Measurements from ENCODE around the gene DPP4.
A peak's percentile ranks its signal among the peaks of the same experiment; 100 is the strongest.
"Not testable (repeated sequence)": the region's sequence is repeated elsewhere in the genome, so short reads cannot be mapped to it uniquely, and the experiment has no call there.

DPP4 gene

DNA sequence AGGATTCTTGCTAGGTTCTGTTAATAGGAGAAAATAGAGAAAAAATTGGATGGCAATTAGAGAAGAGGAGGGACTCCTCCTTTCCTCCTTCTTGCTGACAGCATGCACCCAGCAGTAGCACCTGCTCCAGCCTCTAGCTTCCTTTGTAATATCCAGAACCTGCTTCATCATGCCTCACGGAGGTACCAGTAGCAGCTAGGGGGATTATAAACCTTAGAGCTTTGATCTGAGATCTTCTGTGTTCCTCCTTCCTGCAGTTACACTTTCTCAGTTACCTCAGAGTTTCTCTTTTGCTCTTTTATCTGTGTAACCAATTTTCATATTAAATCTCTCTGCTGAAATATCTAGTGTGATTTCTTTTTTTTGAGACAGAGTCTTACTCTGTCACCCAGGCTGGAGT is 16.6 kb downstream of the DPP4 start:
- no peak for DNase-seq

GRCh38 chr2:162056796-162057399 is 17.1 kb downstream of the DPP4 start:
- no peak for DNase-seq

DNA sequence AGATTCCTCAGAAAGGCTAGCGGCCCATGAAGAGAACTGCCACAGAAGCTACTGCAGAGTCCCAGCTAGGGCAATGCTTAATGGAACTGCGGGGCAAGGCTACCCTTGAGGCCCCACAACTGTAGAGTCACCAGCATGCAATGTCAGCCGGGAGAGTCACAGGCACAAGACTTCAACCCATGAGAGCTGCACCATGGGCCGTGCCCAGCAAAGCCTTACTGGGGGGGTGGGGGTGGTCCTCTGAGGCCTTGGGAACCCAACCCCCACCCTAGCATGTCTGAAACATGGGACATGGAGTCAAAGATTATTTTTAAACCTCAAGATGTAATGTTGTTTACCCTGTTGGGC is 20.2 kb downstream of the DPP4 start:
- DNase-seq: no peak

GRCh38 chr2:162053066-162053807 is 20.8 kb downstream of the DPP4 start:
- DNase-seq: no peak

GRCh38 chr2:162050513-162050961 is 23.5 kb downstream of the DPP4 start:
- no peak for DNase-seq

DNA sequence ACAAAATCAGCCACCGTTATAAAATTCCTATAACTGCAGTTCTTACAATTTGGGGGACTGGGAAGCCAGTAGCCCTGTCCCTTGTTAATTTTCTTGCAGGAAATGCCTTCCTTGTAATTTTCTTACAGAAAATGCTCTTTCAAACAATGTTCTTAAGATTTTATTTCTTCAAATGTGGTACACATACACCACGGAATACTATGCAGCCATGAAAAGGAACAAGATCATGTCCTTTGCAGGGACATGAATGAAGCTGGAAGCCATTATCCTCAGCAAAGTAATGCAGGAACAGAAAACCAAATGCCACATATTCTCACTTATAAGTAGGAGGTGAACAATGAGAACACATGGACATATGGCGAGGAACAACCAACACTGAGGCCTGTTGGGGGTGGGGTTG is 24.9 kb downstream of the DPP4 start:
- not testable (repeated sequence) for DNase-seq

DNA sequence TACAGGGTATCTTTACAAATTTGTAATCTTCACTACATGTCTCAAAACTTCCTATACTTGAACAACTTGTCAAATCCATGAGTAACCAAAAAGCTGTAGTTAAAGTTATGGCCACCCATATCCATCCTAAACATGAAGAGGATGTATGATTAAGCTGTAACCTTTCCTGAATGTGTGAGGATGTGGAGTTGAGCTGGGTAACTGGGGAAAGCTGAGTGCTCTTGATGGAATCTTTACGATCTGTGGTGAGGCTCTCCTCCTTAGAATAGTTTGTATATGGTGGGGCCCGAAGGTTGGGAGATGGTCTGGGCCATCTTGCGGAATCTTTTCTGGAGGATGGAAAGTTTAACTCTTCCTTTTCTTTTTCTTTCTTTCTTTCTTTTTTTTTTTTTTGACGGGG is 29.4 kb downstream of the DPP4 start:
- DNase-seq: no peak

- no peak for DNase-seq
Measured at GRCh38 chr2:162043132-162043531, 30.9 kb downstream of the DPP4 start.

DNA sequence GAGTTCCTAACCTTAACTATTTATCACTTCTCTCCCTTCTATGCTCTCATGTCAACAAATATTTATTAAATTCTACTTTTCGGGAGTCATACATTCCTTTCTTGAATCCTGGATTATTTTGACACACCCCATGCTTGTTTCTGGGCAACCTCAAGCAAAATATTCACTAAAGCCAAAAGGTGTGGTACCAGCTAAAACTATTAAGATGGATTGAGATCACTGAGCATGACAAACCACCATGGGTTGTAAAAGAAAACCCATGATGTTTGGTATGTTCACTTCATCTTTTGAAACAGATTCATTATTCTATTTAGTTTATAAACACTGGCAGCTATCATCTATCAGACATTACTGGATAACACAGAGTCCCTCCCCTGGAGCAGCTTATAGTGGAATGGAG is 32.5 kb downstream of the DPP4 start:
- no peak for DNase-seq

GRCh38 chr2:162038725-162039124 is 35.3 kb downstream of the DPP4 start:
- DNase-seq: no peak

DNA sequence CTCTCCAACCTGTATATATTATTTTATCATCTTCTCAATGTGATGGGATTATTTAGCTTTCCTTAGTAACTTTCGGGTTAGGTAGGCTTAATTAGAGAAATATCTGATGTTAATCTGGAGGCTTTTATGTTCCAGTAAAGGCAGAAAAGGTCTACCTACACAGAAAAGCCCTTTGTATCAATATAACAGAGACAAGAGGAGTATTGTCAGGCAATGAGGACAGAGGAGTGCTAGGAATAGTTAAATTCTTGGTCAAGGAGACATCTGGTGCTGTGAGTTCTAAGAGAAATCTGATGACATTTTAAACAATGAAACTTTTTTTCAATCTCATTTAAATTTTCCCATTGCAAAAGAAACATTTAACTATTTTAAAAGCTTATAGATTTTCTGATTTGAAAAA is 36.1 kb downstream of the DPP4 start:
- DNase-seq: no peak

DNA sequence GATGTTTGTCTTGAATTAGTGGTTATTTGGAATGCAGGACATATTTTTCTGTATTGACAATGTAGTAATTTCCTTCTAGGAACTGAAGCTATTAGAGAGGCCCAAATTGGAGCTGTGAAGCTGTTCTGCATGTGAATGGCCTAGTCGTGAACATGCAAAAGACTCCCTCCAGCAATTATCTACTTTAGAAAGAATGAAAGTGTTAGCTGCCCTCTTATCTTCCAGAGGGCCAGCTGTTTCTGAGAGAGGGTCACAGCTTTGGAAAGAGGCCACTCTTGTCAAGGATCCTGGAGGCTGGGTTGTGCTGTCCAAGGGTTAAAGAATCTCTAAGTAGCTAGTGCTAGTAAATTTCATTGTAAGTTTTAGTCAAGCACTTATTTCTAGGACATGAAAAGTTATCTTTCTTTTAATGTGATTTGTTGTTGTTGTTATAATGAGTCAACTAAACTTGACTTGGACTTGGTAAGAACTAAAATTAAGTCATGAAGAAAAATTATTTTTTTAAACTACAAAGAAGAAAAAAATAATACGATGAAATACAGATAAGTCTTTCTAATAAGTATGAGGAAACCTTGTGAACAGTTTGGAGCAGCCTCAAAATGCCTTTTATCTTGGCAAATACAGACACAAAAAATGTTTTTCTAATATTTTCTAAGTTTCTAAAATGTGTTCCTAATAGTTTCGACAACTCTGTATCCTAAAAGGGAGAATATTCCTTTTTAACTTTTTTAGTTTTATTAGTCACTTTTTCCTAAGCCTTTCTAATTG is 36.8 kb downstream of the DPP4 start:
- no peak for DNase-seq

DNA sequence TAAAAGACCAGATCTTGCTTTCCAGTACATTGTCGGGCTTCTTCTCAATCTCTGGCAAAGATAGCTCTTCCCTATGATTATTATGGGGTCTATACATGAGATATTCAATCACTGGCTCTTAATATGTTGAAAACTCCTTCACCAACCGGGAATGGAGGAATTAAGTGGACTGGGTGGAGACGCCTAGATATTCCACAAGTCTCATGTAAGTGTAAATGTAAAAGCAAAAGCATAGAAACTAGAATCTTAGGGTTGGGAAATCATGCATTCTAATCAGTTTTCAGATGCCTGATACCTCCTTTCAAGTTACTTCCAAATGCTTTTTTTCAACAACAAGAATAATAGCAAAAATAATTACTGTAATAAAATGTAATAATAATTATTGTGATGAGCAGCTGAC is 38.0 kb downstream of the DPP4 start:
- DNase-seq: no peak

DNA sequence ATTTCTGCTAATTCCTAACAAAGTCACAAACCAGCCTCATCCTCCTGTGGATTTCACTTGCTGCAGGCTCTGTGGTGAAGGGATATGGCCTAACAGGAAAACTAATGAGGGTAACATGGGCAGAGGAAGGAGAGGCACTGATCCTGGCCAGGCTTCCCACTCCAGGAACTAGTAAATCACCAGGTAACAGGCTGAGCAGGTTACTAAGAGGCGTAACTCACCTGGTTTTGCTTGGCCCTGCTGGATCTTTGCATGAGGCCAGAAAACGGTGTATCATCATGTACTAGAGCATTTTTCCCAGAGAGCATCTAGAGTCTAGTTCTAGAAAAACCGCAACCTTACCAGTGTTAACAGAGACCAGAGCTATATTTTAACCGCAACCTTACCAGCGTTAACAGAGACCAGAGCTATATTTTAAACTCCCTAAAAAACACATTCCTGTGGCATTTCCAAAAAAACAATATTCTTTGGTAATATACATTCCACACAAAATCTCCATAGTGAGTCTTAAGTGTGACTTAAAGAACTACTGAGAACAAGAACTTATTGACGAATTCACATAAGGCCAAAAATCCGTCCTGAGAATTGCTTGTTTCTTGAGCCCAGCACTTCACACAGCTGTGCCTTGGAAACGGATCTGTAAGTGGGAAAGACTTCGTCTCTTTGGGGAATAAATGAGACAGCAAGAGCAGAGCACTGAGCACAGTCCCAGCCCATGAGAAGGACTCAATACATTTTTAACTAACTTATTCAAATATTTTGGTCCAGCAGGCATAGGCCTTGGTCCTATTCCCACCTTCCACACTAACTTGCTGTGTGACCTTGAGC is 43.4 kb downstream of the DPP4 start:
- no peak for DNase-seq

GRCh38 chr2:162029287-162029901 is 44.6 kb downstream of the DPP4 start:
- DNase-seq: peak; percentile 8

DNA sequence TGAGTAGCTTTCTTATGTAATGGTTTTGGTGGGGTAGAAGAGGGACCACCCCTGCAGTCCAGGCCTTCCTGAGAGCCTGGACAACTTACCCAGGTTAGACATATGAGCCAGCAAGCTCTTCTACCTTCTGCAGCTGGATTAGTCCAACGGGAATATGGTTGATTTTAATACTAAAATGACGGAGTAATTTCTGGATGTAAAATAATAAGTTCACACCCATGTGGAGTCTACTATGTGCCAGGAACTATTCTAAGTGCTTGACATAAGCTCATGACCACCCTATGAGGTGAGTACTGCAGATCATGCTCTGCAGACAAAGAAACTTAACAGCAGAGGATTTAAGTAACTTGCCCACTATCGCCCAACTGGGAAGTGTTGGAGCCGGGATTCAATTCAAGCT is 45.5 kb downstream of the DPP4 start:
- no peak for DNase-seq

DNA sequence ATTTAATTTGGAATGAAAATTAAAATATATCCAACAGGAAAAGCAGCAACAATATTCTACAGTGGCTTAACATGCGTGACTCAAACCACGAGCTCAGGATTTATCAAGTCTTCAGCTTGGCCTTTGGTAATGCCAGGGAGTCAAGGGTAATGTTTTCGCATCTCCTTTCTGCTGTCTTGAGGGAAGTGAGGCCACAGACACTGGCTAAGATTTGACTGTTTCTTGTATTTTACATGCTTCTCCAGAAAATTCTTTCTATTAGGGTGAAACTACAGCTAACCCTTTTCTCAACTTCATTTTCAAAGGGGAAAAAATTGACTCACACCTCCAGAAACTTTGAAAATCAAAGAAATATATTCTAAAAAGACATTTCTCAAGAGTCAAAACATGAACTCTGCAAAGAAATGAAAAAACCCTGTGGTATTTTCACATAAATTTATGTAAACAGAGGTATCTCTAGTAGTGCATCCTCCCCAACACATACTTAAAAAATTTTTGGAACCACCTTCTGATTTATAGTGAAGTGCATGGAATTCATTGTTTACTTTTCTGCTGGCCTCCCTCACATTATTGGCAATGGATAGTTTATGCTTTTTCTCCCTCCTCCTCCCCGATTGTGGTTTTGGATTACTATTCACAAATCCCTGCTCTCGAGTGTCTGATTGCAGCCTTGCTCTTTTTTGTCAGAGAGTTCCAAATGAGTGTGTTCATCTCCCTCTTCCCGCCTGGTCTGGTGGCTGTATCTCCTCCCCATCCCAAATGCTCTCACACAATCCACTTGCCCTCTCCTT is 48.7 kb downstream of the DPP4 start:
- no peak for DNase-seq

- DNase-seq: no peak
Measured at GRCh38 chr2:162022290-162022945, 51.6 kb downstream of the DPP4 start.

GRCh38 chr2:162021516-162022058 is 52.4 kb downstream of the DPP4 start:
- no peak for DNase-seq

- no peak for DNase-seq
Measured at GRCh38 chr2:162018530-162018929, 55.5 kb downstream of the DPP4 start.

DNA sequence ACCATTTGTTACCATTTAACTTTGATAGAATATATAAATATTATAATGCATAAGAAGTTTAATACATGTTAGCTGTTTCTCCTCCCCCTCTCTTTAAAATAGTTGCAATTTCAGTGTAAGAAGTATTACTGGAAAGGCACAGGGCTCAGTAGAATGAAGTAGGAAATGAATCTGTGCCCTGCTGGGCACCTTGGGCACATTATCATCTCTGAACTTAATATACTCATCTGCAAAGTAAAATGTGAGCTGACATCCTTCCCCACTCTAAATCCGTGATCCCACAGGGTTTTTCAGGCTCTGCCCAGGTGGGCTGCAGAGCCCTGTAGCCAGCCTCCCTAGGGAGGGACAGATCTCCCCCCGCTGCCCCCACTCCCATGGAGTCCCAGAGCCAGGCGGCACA is 56.8 kb downstream of the DPP4 start:
- no peak for DNase-seq

Data from GOT3 (cell line).